HCT116 (cell line): ENCODE measurements around the gene NDUFS7. TPM values are rescaled to one million over a fixed set of nuclear protein-coding genes. Genes with fewer than 3 reads are reported as not detected.
A peak's percentile ranks its signal among the peaks of the same experiment; 100 is the strongest.

ENCODE experiments used
- ATAC-seq: fragments of 200-7000 bp; cut with Tn5 transposase; 2 replicates; pipeline ENCODE4 v1.9.1; 2020; ENCODE audit warnings: mild to moderate bottlenecking, moderate library complexity
- BruUV-seq: library from RNA; stranded (reverse); fragments of 400-500 nt; replicated peaks from 2 replicates; lab custom pipeline; 2021; lab: Mats Ljungman, UMichigan
- CTCF ChIA-PET: fragments of 300-600 bp; sonication (Branson Sonifier 250); formaldehyde crosslinking; loops from one replicate; lab custom pipeline; 2021; ENCODE audit warnings: antibody characterized with exemption; lab: Charles Lee
- POLR2A ChIA-PET: fragments of 300-600, 350-600 bp; sonication (Branson Sonifier 250); formaldehyde crosslinking; loops from one replicate; lab custom pipeline; 2021; ENCODE audit warnings: antibody characterized with exemption; lab: Charles Lee
- RAD21 ChIA-PET, 2 experiments: fragments of 300-600 bp; sonication (Branson Sonifier 250); formaldehyde crosslinking; loops; one replicate each; lab custom pipeline; 2023; ENCODE audit warnings: low total read pairs in 2 of 2; ENCODE audit not compliant: uncharacterized antibody in 2 of 2, unreplicated experiment in 2 of 2, low non-redundant PET in 1 of 2; lab: Charles Lee
- DNase-seq: peaks from one replicate; pipeline ENCODE4 v3.0.0-alpha.2; 2010; ENCODE audit warnings: low read depth, low spot score
- H2AFZ ChIP-seq: fragments of 200-600 bp; shearing (Covaris generic), sonication (generic); 2 replicates; pipeline ENCODE4 v1.6.1; 2017; ENCODE audit warnings: low read depth, mixed run types, mixed read lengths, antibody characterized with exemption, low read length; ENCODE audit not compliant: poor library complexity, severe bottlenecking
- H3K27ac ChIP-seq: 2 replicates; pipeline ENCODE4 v1.5.1; 2012; ENCODE audit warnings: low read depth, low read length
- H3K27me3 ChIP-seq: fragments of 200-600 bp; sonication (generic); 2 replicates; pipeline ENCODE4 v1.6.1; 2016; ENCODE audit warnings: mixed run types, low read length, mixed read lengths; ENCODE audit not compliant: insufficient read depth
- H3K36me3 ChIP-seq, 2 experiments: fragments of 200-500 bp in 1 of 2; fragments of 200-600 bp in 1 of 2; sonication (Bioruptor generic) in 1 of 2; sonication (generic) in 1 of 2; 2 replicates each; pipeline versions ENCODE4 v1.5.1 to v1.6.1; 2014 to 2016; ENCODE audit warnings: low read length in 2 of 2, inconsistent platforms in 1 of 2, mixed read lengths in 1 of 2, mixed run types in 1 of 2; ENCODE audit not compliant: insufficient read depth in 2 of 2, control insufficient read depth in 1 of 2
- H3K4me1 ChIP-seq, 2 experiments: fragments of 200-600 bp in 1 of 2; sonication (generic) in 1 of 2; 2 replicates each; pipeline versions ENCODE4 v1.5.1 to v1.6.1; 2012 to 2017; ENCODE audit warnings: low read length in 2 of 2, inconsistent platforms in 1 of 2, mild to moderate bottlenecking in 1 of 2, mixed read lengths in 1 of 2, mixed run types in 1 of 2, moderate library complexity in 1 of 2; ENCODE audit not compliant: insufficient read depth in 2 of 2, control insufficient read depth in 1 of 2
- H3K4me2 ChIP-seq: fragments of 200-600 bp; sonication (generic); 2 replicates; pipeline ENCODE4 v1.6.1; 2017; ENCODE audit warnings: mixed run types, low read length, mixed read lengths
- H3K4me3 ChIP-seq, 2 experiments: fragments of 200-600 bp in 1 of 2; sonication (generic) in 1 of 2; replicated peaks in 1 of 2; 2 replicates each; pipeline ENCODE4 v1.5.1; 2011 to 2016; ENCODE audit warnings: low read length in 2 of 2, control low read depth in 1 of 2, low read depth in 1 of 2, mild to moderate bottlenecking in 1 of 2, mixed read lengths in 1 of 2, mixed run types in 1 of 2
- H3K79me2 ChIP-seq: fragments of 200-600 bp; sonication (generic); 2 replicates; pipeline ENCODE4 v1.6.1; 2017; ENCODE audit warnings: mild to moderate bottlenecking, mixed run types, low read length, moderate library complexity, mixed read lengths; ENCODE audit not compliant: insufficient read depth
- H3K9ac ChIP-seq: fragments of 200-600 bp; sonication (generic); 2 replicates; pipeline ENCODE4 v1.6.1; 2016; ENCODE audit warnings: low read length, mixed read lengths
- H3K9me2 ChIP-seq: fragments of 200-600 bp; sonication (generic), shearing (Covaris generic); 2 replicates; pipeline ENCODE4 v1.6.1; 2017; ENCODE audit warnings: mixed run types, mild to moderate bottlenecking, moderate library complexity; ENCODE audit not compliant: insufficient read depth
- H3K9me3 ChIP-seq, 2 experiments: fragments of 200-500 bp in 1 of 2; fragments of 200-600 bp in 1 of 2; sonication (Bioruptor generic) in 1 of 2; sonication (generic) in 1 of 2; 2 replicates each; pipeline ENCODE4 v1.6.1; 2014 to 2017; ENCODE audit warnings: low read length in 2 of 2, mixed read lengths in 2 of 2, inconsistent platforms in 1 of 2, low read depth in 1 of 2, mild to moderate bottlenecking in 1 of 2, mixed run types in 1 of 2, moderate library complexity in 1 of 2; ENCODE audit not compliant: control insufficient read depth in 1 of 2, insufficient read depth in 1 of 2
- H4K20me1 ChIP-seq: fragments of 200-600 bp; sonication (generic), shearing (Covaris generic); 2 replicates; pipeline ENCODE4 v1.6.1; 2017; ENCODE audit warnings: mixed run types, mild to moderate bottlenecking, moderate library complexity; ENCODE audit not compliant: insufficient read depth
- CBX3 ChIP-seq: IDR thresholded peaks from 2 replicates; pipeline ENCODE4 v1.6.1; 2012; ENCODE audit warnings: low read depth
- CEBPB ChIP-seq: IDR thresholded peaks from 2 replicates; pipeline ENCODE4 v1.6.1; 2012; ENCODE audit warnings: low read depth
- EGR1 ChIP-seq: IDR thresholded peaks from 2 replicates; pipeline ENCODE4 v1.6.1; 2012; ENCODE audit warnings: low read depth
- ELF1 ChIP-seq: IDR thresholded peaks from 2 replicates; pipeline ENCODE4 v1.6.1; 2012; ENCODE audit warnings: low read depth, borderline replicate concordance
- EZH2 ChIP-seq: fragments of 200-600 bp; sonication (generic); IDR thresholded peaks from 2 replicates; pipeline ENCODE4 v1.6.1; 2017; ENCODE audit warnings: antibody characterized with exemption, mixed run types
- EZH2phosphoT487 ChIP-seq: fragments of 200-600 bp; IDR thresholded peaks from 2 replicates; pipeline ENCODE4 v1.6.1; 2018; ENCODE audit warnings: antibody characterized with exemption, borderline replicate concordance
- FOSL1 ChIP-seq: IDR thresholded peaks from 2 replicates; pipeline ENCODE4 v1.6.1; 2012; ENCODE audit warnings: low read depth
- JUND ChIP-seq: IDR thresholded peaks from 2 replicates; pipeline ENCODE4 v1.6.1; 2012
- MAX ChIP-seq: IDR thresholded peaks from 2 replicates; pipeline ENCODE4 v1.6.1; 2012
- POLR2A ChIP-seq: IDR thresholded peaks from 2 replicates; pipeline ENCODE4 v1.7.0; 2011; ENCODE audit warnings: borderline replicate concordance; ENCODE audit not compliant: insufficient read depth, insufficient read length; ENCODE audit errors: extremely low read depth
- POLR2AphosphoS5 ChIP-seq: IDR thresholded peaks from 2 replicates; pipeline ENCODE4 v1.6.1; 2011; ENCODE audit warnings: mild to moderate bottlenecking, low read depth, low read length, moderate library complexity
- RAD21 ChIP-seq: IDR thresholded peaks from 2 replicates; pipeline ENCODE4 v1.6.1; 2012; ENCODE audit warnings: low read depth, mild to moderate bottlenecking
- SIN3A ChIP-seq: IDR thresholded peaks from 2 replicates; pipeline ENCODE4 v1.6.1; 2012; ENCODE audit warnings: low read depth
- TCF7L2 ChIP-seq: IDR thresholded peaks from 2 replicates; pipeline ENCODE4 v1.7.0; 2011; ENCODE audit warnings: borderline replicate concordance, inconsistent platforms; ENCODE audit not compliant: insufficient read depth, insufficient read length; ENCODE audit errors: extremely low read depth
- YY1 ChIP-seq: IDR thresholded peaks from 2 replicates; pipeline ENCODE4 v1.6.1; 2011; ENCODE audit warnings: low read length, low read depth, moderate library complexity, mild to moderate bottlenecking; ENCODE audit not compliant: insufficient replicate concordance; ENCODE audit errors: extremely low read depth
- ZBTB33 ChIP-seq: IDR thresholded peaks from 2 replicates; pipeline ENCODE4 v1.6.1; 2011; ENCODE audit warnings: mild to moderate bottlenecking, low read length, moderate library complexity; ENCODE audit not compliant: insufficient replicate concordance; ENCODE audit errors: extremely low read depth
- ZFX ChIP-seq: fragments of 450-650 bp; IDR thresholded peaks from 2 replicates; pipeline ENCODE4 v1.6.1; 2017
- intact Hi-C: fragments of 100-400 bp; cut with micrococcal nuclease; formaldehyde crosslinking; loops from 2 replicates; pipeline ENCODE4 v1.10.0; 2022
- total RNA-seq: library from RNA; stranded (reverse); gene quantifications from one replicate; pipeline ENCODE4 v1.2.1, GENCODE V29; 2021; ENCODE audit not compliant: unreplicated experiment
- TF ChIP-seq, protein P1 (sequence below), 3 experiments: fragments of 200-600 bp in 1 of 3; sonication (generic) in 1 of 3; IDR thresholded peaks in 2 of 3; conservative IDR thresholded peaks in 1 of 3; 2 replicates each; pipeline ENCODE4 v1.5.1; 2012 to 2017; ENCODE audit warnings: low read depth in 2 of 3, low read length in 2 of 3, antibody characterized with exemption in 1 of 3, borderline replicate concordance in 1 of 3, control low read depth in 1 of 3, mild to moderate bottlenecking in 1 of 3, mixed read lengths in 1 of 3, mixed run types in 1 of 3, moderate library complexity in 1 of 3; ENCODE audit not compliant: insufficient read depth in 1 of 3
- TF ChIP-seq, protein P2 (sequence below): IDR thresholded peaks from 2 replicates; pipeline ENCODE4 v1.6.1; 2012
- TF ChIP-seq, protein P3 (sequence below): IDR thresholded peaks from 2 replicates; pipeline ENCODE4 v1.6.1; 2012; ENCODE audit warnings: low read depth

The NDUFS7 gene
- total RNA-seq, 1 experiment from 2014 or later: 114 TPM

DNA sequence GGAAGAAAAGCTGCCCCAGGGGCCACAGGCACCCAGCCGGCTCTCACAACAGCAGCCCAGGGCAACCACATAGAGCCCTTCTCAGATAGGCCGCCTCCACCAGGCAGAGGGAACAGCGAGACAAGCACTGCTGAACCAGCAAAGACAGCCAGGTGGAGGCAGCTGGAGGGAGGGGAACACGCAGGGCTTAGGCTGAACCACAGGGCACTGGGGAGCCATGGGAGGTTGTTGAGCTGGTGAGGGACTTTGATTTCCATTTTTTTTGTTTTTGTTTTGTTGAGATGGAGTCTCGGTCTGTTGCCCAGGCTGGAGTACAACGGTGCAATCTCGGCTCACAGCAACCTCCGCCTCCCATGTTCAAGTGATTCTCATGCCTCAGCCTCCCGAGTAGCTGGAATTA, 14.1 kb downstream of the NDUFS7 start:
- TSS peak; percentile 32 for BruUV-seq
- TF ChIP-seq RAD21 (no peak), ELF1 (no peak), CBX3 (no peak), CEBPB (no peak), ZBTB33 (no peak), EZH2 (no peak), JUND (no peak), TCF7L2 (no peak), YY1 (no peak), SIN3A (no peak), MAX (no peak), POLR2AphosphoS5 (no peak), ZFX (no peak), EZH2phosphoT487 (no peak), EGR1 (no peak), POLR2A (no peak), FOSL1 (no peak)
- TF ChIP-seq, protein P1, sequence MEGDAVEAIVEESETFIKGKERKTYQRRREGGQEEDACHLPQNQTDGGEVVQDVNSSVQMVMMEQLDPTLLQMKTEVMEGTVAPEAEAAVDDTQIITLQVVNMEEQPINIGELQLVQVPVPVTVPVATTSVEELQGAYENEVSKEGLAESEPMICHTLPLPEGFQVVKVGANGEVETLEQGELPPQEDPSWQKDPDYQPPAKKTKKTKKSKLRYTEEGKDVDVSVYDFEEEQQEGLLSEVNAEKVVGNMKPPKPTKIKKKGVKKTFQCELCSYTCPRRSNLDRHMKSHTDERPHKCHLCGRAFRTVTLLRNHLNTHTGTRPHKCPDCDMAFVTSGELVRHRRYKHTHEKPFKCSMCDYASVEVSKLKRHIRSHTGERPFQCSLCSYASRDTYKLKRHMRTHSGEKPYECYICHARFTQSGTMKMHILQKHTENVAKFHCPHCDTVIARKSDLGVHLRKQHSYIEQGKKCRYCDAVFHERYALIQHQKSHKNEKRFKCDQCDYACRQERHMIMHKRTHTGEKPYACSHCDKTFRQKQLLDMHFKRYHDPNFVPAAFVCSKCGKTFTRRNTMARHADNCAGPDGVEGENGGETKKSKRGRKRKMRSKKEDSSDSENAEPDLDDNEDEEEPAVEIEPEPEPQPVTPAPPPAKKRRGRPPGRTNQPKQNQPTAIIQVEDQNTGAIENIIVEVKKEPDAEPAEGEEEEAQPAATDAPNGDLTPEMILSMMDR (IDR thresholded peaks at IDR 0.05 in 2 of 3, conservative IDR thresholded peaks at IDR 0.05 in 1 of 3; ENCODE audit: borderline replicate concordance in 1 of 3, insufficient read depth in 1 of 3, low read depth in 2 of 3, low read length in 2 of 3): no peak
- TF ChIP-seq, protein P2, sequence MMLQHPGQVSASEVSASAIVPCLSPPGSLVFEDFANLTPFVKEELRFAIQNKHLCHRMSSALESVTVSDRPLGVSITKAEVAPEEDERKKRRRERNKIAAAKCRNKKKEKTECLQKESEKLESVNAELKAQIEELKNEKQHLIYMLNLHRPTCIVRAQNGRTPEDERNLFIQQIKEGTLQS: no peak
- TF ChIP-seq, protein P3, sequence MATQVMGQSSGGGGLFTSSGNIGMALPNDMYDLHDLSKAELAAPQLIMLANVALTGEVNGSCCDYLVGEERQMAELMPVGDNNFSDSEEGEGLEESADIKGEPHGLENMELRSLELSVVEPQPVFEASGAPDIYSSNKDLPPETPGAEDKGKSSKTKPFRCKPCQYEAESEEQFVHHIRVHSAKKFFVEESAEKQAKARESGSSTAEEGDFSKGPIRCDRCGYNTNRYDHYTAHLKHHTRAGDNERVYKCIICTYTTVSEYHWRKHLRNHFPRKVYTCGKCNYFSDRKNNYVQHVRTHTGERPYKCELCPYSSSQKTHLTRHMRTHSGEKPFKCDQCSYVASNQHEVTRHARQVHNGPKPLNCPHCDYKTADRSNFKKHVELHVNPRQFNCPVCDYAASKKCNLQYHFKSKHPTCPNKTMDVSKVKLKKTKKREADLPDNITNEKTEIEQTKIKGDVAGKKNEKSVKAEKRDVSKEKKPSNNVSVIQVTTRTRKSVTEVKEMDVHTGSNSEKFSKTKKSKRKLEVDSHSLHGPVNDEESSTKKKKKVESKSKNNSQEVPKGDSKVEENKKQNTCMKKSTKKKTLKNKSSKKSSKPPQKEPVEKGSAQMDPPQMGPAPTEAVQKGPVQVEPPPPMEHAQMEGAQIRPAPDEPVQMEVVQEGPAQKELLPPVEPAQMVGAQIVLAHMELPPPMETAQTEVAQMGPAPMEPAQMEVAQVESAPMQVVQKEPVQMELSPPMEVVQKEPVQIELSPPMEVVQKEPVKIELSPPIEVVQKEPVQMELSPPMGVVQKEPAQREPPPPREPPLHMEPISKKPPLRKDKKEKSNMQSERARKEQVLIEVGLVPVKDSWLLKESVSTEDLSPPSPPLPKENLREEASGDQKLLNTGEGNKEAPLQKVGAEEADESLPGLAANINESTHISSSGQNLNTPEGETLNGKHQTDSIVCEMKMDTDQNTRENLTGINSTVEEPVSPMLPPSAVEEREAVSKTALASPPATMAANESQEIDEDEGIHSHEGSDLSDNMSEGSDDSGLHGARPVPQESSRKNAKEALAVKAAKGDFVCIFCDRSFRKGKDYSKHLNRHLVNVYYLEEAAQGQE: no peak
- TF ChIP-seq, all 23 proteins: peak for 0
- peaks cover 0 to 6% of the 10 kb centered on the region in 2 experiments; a peak in 2 of 4 replicates for H3K36me3 ChIP-seq
- peaks cover 12 to 48% of the 10 kb centered on the region in 2 experiments for H3K4me1 ChIP-seq
- ChIA-PET RAD21 (no interaction called here), POLR2A (interaction anchor here (0.8 to 1.8 kb wide), 2 partner anchors 46 to 129 kb away, joined by 3 to 4 read pairs; partner anchors contain the start of gene CIRBP), CTCF (no interaction called here)
- no peak for DNase-seq
- no peak overlapping the region for H2AFZ ChIP-seq
- no peak overlapping the region for H3K9ac ChIP-seq
- no peak overlapping the region; the same call in 1 of the 2 replicates for H3K27ac ChIP-seq
- no peak overlapping the region for H3K4me2 ChIP-seq
- H3K4me3 ChIP-seq: no peak overlapping the region
- H3K9me2 ChIP-seq: no peaks in the 10 kb centered on the region
- no peaks in the 10 kb centered on the region for H3K9me3 ChIP-seq
- H4K20me1 ChIP-seq: no peaks in the 10 kb centered on the region
- H3K79me2 ChIP-seq: peaks cover 14% of the 10 kb centered on the region
- intact Hi-C loops: no loop called here
- no peak for ATAC-seq
- no peaks in the 10 kb centered on the region for H3K27me3 ChIP-seq
